Loucy (cell line): ENCODE data around the gene GLI1.

Source experiments
- H2AFZ ChIP-seq: fragments of 200-600 bp; sonication (generic); 2 replicates; pipeline ENCODE4 v1.6.0; 2016; ENCODE audit warnings: antibody characterized with exemption, mild to moderate bottlenecking, low read length, moderate library complexity
- H3F3A ChIP-seq: fragments of 200-600 bp; 2 replicates; pipeline ENCODE4 v1.6.0; 2016; ENCODE audit warnings: antibody characterized with exemption, low read depth, mild to moderate bottlenecking
- H3K27me3 ChIP-seq: fragments of 200-600 bp; sonication (generic); 2 replicates; pipeline ENCODE4 v1.6.1; 2014; ENCODE audit warnings: low read length, mild to moderate bottlenecking; ENCODE audit not compliant: insufficient read depth, poor library complexity, severe bottlenecking
- H3K36me3 ChIP-seq: fragments of 200-600 bp; sonication (generic); 2 replicates; pipeline ENCODE4 v1.6.1; 2016; ENCODE audit warnings: low read length; ENCODE audit not compliant: insufficient read depth
- H3K4me1 ChIP-seq: fragments of 200-600 bp; sonication (generic); 2 replicates; pipeline ENCODE4 v1.5.1; 2014; ENCODE audit warnings: low read length, mild to moderate bottlenecking; ENCODE audit not compliant: insufficient read depth, poor library complexity, severe bottlenecking
- H3K4me2 ChIP-seq: fragments of 200-600 bp; sonication (generic); 2 replicates; pipeline ENCODE4 v1.6.0; 2014; ENCODE audit warnings: antibody characterized with exemption, low read length, low read depth, mild to moderate bottlenecking; ENCODE audit not compliant: poor library complexity, severe bottlenecking
- H3K4me3 ChIP-seq: fragments of 200-600 bp; sonication (generic); 2 replicates; pipeline ENCODE4 v1.5.1; 2014; ENCODE audit warnings: low read length, mild to moderate bottlenecking, mixed read lengths; ENCODE audit not compliant: poor library complexity, severe bottlenecking
- H3K79me2 ChIP-seq: fragments of 200-600 bp; sonication (generic); 2 replicates; pipeline ENCODE4 v1.6.1; 2014; ENCODE audit warnings: low read length; ENCODE audit not compliant: insufficient read depth
- H3K9ac ChIP-seq: fragments of 200-600 bp; sonication (generic); 2 replicates; pipeline ENCODE4 v1.6.0; 2014; ENCODE audit warnings: mild to moderate bottlenecking, low read depth, low read length, moderate library complexity; ENCODE audit not compliant: poor library complexity, severe bottlenecking
- H3K9me2 ChIP-seq: fragments of 200-600 bp; sonication (generic); replicated peaks from 2 replicates; pipeline ENCODE4 v1.6.1; 2016; ENCODE audit warnings: low read depth, low read length, mixed read lengths
- H3K9me3 ChIP-seq: fragments of 200-600 bp; sonication (generic); 2 replicates; pipeline ENCODE4 v1.6.1; 2014; ENCODE audit warnings: mild to moderate bottlenecking, antibody characterized with exemption, low read length, low read depth; ENCODE audit not compliant: insufficient read depth
- H4K20me1 ChIP-seq: fragments of 200-600 bp; sonication (generic); 2 replicates; pipeline ENCODE4 v1.6.0; 2014; ENCODE audit warnings: antibody characterized with exemption, low read length, mild to moderate bottlenecking; ENCODE audit not compliant: insufficient read depth, poor library complexity, severe bottlenecking
- CTCF ChIP-seq: fragments of 200-600 bp; sonication (generic); conservative IDR thresholded peaks from 2 replicates; pipeline ENCODE4 v1.5.1; 2014; ENCODE audit warnings: mild to moderate bottlenecking, antibody characterized with exemption, low read length
- EZH2phosphoT487 ChIP-seq: fragments of 200-600 bp; IDR thresholded peaks from 2 replicates; pipeline ENCODE4 v1.6.1; 2018; ENCODE audit warnings: antibody characterized with exemption, mild to moderate bottlenecking, moderate library complexity, borderline replicate concordance

Gene GLI1

GRCh38 chr12:57515408-57515933 lies 55.9 kb downstream of the GLI1 start:
- Histone ChIP-seq H3K4me1 (peaks cover 15% of the 10 kb centered on the region), H3K4me2 (no peak overlapping the region), H3K4me3 (no peak overlapping the region), H3F3A (no peaks in the 10 kb centered on the region; the same call in 1 of the 2 replicates), H3K27me3 (no peaks in the 10 kb centered on the region), H3K9me3 (no peaks in the 10 kb centered on the region), H3K79me2 (peaks cover 31% of the 10 kb centered on the region), H3K9me2 (no peaks in the 10 kb centered on the region), H2AFZ (no peak overlapping the region), H3K36me3 (peaks cover 74% of the 10 kb centered on the region), H3K9ac (no peak overlapping the region), H4K20me1 (peaks cover 35% of the 10 kb centered on the region)
- TF ChIP-seq CTCF (no peak), EZH2phosphoT487 (no peak)

DNA sequence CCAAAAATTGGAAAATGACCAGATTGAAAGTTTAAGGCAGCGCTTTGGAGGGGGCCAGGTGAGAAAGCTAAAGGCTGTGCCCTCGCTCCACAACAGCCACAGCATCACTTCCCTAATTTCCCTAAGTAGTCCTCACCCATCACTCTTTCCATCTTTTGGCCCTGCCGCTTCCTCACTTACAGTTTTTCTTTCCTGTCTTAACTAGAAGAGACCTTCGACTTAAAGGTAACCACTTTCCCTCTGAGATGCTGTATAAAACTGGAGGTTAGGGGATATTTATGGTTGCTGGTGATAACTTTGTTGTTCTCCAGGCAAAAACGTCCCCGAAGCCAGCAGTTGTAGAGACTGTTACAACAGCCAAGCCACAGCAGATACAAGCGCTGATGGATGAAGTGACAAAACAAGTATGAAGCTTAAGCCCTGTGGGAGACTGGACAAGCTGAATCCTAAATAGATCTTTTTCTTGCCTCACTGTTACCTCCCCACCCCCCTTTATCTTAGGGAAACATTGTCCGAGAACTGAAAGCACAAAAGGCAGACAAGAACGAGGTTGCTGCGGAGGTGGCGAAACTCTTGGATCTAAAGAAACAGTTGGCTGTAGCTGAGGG lies 56.5 kb downstream of the GLI1 start:
- Histone ChIP-seq H3K9me3 (no peaks in the 10 kb centered on the region), H2AFZ (no peak overlapping the region), H3K9ac (no peak overlapping the region), H3K4me1 (peaks cover 17% of the 10 kb centered on the region), H4K20me1 (peaks cover 35% of the 10 kb centered on the region), H3K27me3 (no peaks in the 10 kb centered on the region), H3K36me3 (peaks cover 70% of the 10 kb centered on the region), H3K4me2 (no peak overlapping the region), H3K4me3 (no peak overlapping the region), H3K79me2 (peaks cover 31% of the 10 kb centered on the region), H3K9me2 (no peaks in the 10 kb centered on the region), H3F3A (peaks cover 3% of the 10 kb centered on the region)
- TF ChIP-seq CTCF: no peak
- TF ChIP-seq EZH2phosphoT487: no peak

GRCh38 chr12:57516617-57517153 lies 57.1 kb downstream of the GLI1 start:
- Histone ChIP-seq H3K79me2 (peaks cover 31% of the 10 kb centered on the region), H3K36me3 (peaks cover 64% of the 10 kb centered on the region), H2AFZ (no peak overlapping the region), H3K27me3 (no peaks in the 10 kb centered on the region), H3K9ac (no peak overlapping the region), H3K4me2 (no peak overlapping the region), H3K4me1 (peaks cover 24% of the 10 kb centered on the region), H3K9me2 (no peaks in the 10 kb centered on the region), H3K4me3 (no peak overlapping the region), H3F3A (peaks cover 8% of the 10 kb centered on the region), H4K20me1 (peaks cover 35% of the 10 kb centered on the region), H3K9me3 (no peaks in the 10 kb centered on the region)
- TF ChIP-seq CTCF (no peak), EZH2phosphoT487 (no peak)
